Measurements from ENCODE around the gene PRSS2.
"Not testable (repeated sequence)": the region's sequence is repeated elsewhere in the genome, so short reads cannot be mapped to it uniquely, and the experiment has no call there.

Gene PRSS2

DNA sequence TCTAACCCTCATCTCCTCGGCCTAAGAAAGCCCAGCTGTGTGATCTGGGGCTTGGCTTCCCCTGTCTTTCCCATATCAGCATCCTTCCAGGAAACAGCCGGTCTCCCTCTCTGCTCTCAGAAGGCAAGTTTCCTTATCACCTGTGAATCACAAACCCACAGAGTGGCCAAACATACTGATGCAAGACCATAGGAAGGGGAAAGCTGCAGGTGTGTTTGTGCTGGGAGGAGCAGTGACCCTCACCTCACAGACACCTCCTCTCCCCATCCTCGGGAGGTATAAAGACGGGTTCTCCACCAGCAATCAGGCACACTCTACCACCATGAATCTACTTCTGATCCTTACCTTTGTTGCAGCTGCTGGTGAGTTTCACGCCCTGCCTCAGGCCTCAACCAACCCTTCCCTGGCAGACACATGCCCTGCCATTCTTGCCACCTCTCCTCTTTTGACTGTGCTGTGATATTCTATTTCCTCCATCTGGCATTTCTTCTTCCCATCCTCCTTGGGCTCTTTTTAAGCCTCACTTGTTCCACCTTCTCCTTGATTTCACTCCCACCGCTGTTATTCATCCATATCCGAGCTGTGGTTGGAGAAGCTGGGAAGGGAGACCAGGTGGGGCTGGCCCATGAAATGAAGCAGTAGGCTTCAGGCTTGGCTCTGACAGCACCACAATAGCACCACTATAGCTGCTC, at the start of gene PRSS2:
PRSS2 (plus strand) TSS at position 310 of the 692 bp plus-strand sequence; CDS start at position 323, 13 bp downstream.
- peaks cover 0 to 8% of the 10 kb centered on the region in 2 donors for H3K27me3 ChIP-seq (ENCODE audit: control insufficient read depth in 1 of 2, insufficient read depth in 2 of 2, low read length in 2 of 2)
- no peak within 1 kb of the TSS for H3K27ac ChIP-seq (ENCODE audit: low read length)
- no peak within 1 kb of the TSS for H3K9ac ChIP-seq (ENCODE audit: low read length in 2 of 2)

DNA sequence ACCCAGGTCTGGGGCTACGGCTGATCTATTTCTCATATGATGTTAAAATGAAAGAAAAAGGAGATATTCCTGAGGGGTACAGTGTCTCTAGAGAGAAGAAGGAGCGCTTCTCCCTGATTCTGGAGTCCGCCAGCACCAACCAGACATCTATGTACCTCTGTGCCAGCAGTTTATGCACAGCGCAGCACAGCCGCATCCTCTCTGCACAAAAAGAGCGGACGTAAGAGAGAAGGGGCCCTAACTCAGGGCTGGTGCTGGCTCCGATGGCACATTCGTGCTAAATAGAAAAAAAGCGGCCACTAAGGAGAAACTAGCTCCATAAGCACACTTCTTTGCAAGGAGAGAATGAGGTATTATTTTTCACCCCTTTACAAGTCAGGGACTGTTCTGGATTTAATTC, 49.8 kb upstream of the PRSS2 start:
- peaks cover 0 to 3% of the 10 kb centered on the region in 2 donors for H3K9me3 ChIP-seq (ENCODE audit: control insufficient read depth in 2 of 2, low read length in 2 of 2)
- H3K36me3 ChIP-seq (ENCODE audit: control insufficient read depth in 2 of 2, insufficient read depth in 2 of 2, low read length in 2 of 2), result no peaks in the 10 kb centered on the region
- no peaks in the 10 kb centered on the region for H3K4me1 ChIP-seq (ENCODE audit: control insufficient read depth, insufficient read depth, low read length)
- H3K27me3 ChIP-seq (ENCODE audit: control insufficient read depth in 1 of 2, insufficient read depth in 2 of 2, low read length in 2 of 2), result peaks cover 0 to 2% of the 10 kb centered on the region in 2 donors
- no peak overlapping the region for H3K4me3 ChIP-seq (ENCODE audit: low read length in 2 of 2)
- H3K9ac ChIP-seq (ENCODE audit: low read length in 2 of 2), result no peak overlapping the region
- H3K27ac ChIP-seq (ENCODE audit: low read length), result no peak overlapping the region

More for the DNA sequence above, at the start of gene PRSS2:
- Histone ChIP-seq H3K4me1 (ENCODE audit: control insufficient read depth, insufficient read depth, low read length) (no peaks in the 10 kb centered on the region), H3K9me3 (ENCODE audit: control insufficient read depth in 2 of 2, low read length in 2 of 2) (no peaks in the 10 kb centered on the region), H3K36me3 (ENCODE audit: control insufficient read depth in 2 of 2, insufficient read depth in 2 of 2, low read length in 2 of 2) (no peaks in the 10 kb centered on the region), H3K4me3 (ENCODE audit: low read length in 2 of 2) (no peak within 1 kb of the TSS)

- H3K9ac ChIP-seq (ENCODE audit: low read length in 2 of 2), result no peak overlapping the region
- no peaks in the 10 kb centered on the region for H3K36me3 ChIP-seq (ENCODE audit: control insufficient read depth in 2 of 2, insufficient read depth in 2 of 2, low read length in 2 of 2)
- H3K4me1 ChIP-seq (ENCODE audit: control insufficient read depth, insufficient read depth, low read length), result no peaks in the 10 kb centered on the region
- H3K4me3 ChIP-seq (ENCODE audit: low read length in 2 of 2), result no peak overlapping the region
- peaks cover 0 to 2% of the 10 kb centered on the region in 2 donors for H3K27me3 ChIP-seq (ENCODE audit: control insufficient read depth in 1 of 2, insufficient read depth in 2 of 2, low read length in 2 of 2)
- H3K27ac ChIP-seq (ENCODE audit: low read length), result no peak overlapping the region
- peaks cover 0 to 3% of the 10 kb centered on the region in 2 donors for H3K9me3 ChIP-seq (ENCODE audit: control insufficient read depth in 2 of 2, low read length in 2 of 2)
These were observed 48.4 kb upstream of the PRSS2 start for GRCh38 chr7:142722248-142722794.

DNA sequence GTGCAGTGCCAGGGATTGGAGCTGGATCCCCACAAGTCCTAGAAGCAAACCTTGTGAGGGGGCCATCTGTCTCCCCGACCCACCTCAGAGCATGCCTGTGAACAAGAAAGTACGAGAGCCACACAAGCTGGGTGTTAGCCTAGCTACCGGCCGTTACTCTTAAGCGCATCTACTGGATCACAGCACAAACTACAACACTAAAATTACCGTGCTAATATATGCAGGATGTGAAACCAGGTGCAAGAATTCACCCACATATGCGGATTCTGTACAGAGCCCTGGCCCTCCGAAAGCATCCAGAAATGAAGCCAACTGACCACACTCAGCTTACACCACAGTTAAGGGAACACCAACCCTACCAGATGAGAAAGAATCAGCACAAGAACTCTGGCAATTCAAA, 37.5 kb upstream of the PRSS2 start:
- Histone ChIP-seq H3K27me3 (ENCODE audit: control insufficient read depth in 1 of 2, insufficient read depth in 2 of 2, low read length in 2 of 2) (no peaks in the 10 kb centered on the region), H3K27ac (ENCODE audit: low read length) (no peak overlapping the region), H3K4me3 (ENCODE audit: low read length in 2 of 2) (no peak overlapping the region), H3K9me3 (ENCODE audit: control insufficient read depth in 2 of 2, low read length in 2 of 2) (peaks cover 0 to 3% of the 10 kb centered on the region in 2 donors), H3K4me1 (ENCODE audit: control insufficient read depth, insufficient read depth, low read length) (no peaks in the 10 kb centered on the region), H3K9ac (ENCODE audit: low read length in 2 of 2) (no peak overlapping the region), H3K36me3 (ENCODE audit: control insufficient read depth in 2 of 2, insufficient read depth in 2 of 2, low read length in 2 of 2) (no peaks in the 10 kb centered on the region)

DNA sequence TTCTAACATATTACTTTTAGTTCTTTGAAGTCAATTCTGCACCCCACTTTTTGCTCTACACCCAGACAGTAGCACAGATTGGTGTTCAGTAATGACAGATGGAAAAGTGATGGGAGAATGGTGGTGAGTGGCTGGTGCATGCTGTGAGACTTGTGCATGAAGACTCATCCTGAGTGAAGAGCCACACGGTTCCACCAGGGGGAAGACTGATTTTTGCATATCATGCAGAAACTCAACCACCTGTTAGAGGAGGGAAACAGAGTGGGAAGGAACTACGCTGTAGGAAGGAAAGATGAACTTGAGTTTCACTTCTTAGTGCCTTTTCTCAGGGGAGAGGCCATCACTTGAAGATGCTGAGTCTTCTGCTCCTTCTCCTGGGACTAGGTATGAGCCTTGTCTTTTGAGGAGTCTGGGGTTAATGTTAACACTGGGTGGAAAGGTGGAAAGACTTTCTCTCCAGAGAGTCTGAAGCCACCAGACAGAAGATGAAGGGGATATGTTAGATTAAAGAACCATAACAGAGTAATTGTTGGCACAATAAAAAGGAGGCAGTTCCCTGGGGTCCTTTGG, 30.8 kb upstream of the PRSS2 start:
- Histone ChIP-seq H3K4me1 (ENCODE audit: control insufficient read depth, insufficient read depth, low read length) (no peaks in the 10 kb centered on the region), H3K9ac (ENCODE audit: low read length in 2 of 2) (no peak overlapping the region), H3K4me3 (ENCODE audit: low read length in 2 of 2) (no peak overlapping the region), H3K9me3 (ENCODE audit: control insufficient read depth in 2 of 2, low read length in 2 of 2) (no peaks in the 10 kb centered on the region), H3K36me3 (ENCODE audit: control insufficient read depth in 2 of 2, insufficient read depth in 2 of 2, low read length in 2 of 2) (no peaks in the 10 kb centered on the region), H3K27ac (ENCODE audit: low read length) (no peak overlapping the region), H3K27me3 (ENCODE audit: control insufficient read depth in 1 of 2, insufficient read depth in 2 of 2, low read length in 2 of 2) (no peaks in the 10 kb centered on the region)

DNA sequence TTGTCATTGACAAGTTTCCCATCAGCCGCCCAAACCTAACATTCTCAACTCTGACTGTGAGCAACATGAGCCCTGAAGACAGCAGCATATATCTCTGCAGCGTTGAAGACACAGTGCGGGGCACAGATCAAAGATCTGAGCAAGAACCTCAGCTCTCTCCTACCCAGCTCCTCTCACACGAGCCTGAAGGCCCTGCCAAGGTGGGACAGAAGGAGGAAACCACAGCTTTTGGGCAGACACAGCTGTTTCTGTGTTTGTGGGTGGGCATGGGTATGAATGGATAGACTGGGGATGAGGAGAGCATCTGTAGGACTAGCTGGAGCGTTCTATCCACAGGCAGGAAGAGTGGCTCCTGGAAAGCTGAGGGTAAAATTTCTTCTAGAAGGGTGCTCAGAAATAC, 30.0 kb upstream of the PRSS2 start:
- H3K4me1 ChIP-seq (ENCODE audit: control insufficient read depth, insufficient read depth, low read length), result no peaks in the 10 kb centered on the region
- H3K4me3 ChIP-seq (ENCODE audit: low read length in 2 of 2), result no peak overlapping the region
- no peaks in the 10 kb centered on the region for H3K9me3 ChIP-seq (ENCODE audit: control insufficient read depth in 2 of 2, low read length in 2 of 2)
- no peaks in the 10 kb centered on the region for H3K36me3 ChIP-seq (ENCODE audit: control insufficient read depth in 2 of 2, insufficient read depth in 2 of 2, low read length in 2 of 2)
- no peaks in the 10 kb centered on the region for H3K27me3 ChIP-seq (ENCODE audit: control insufficient read depth in 1 of 2, insufficient read depth in 2 of 2, low read length in 2 of 2)
- H3K9ac ChIP-seq (ENCODE audit: low read length in 2 of 2), result no peak overlapping the region
- H3K27ac ChIP-seq (ENCODE audit: low read length), result no peak overlapping the region

GRCh38 chr7:142741932-142742331, 28.8 kb upstream of the PRSS2 start:
- H3K27me3 ChIP-seq (ENCODE audit: control insufficient read depth in 1 of 2, insufficient read depth in 2 of 2, low read length in 2 of 2); H3K9me3 ChIP-seq (ENCODE audit: control insufficient read depth in 2 of 2, low read length in 2 of 2); H3K36me3 ChIP-seq (ENCODE audit: control insufficient read depth in 2 of 2, insufficient read depth in 2 of 2, low read length in 2 of 2); H3K4me1 ChIP-seq (ENCODE audit: control insufficient read depth, insufficient read depth, low read length); H3K27ac ChIP-seq (ENCODE audit: low read length); H3K9ac ChIP-seq (ENCODE audit: low read length in 2 of 2); H3K4me3 ChIP-seq (ENCODE audit: low read length in 2 of 2): not testable (repeated sequence)

- H3K27me3 ChIP-seq (ENCODE audit: control insufficient read depth in 1 of 2, insufficient read depth in 2 of 2, low read length in 2 of 2), result peaks cover 0 to under 1% of the 10 kb centered on the region in 2 donors
- no peaks in the 10 kb centered on the region for H3K36me3 ChIP-seq (ENCODE audit: control insufficient read depth in 2 of 2, insufficient read depth in 2 of 2, low read length in 2 of 2)
- H3K4me1 ChIP-seq (ENCODE audit: control insufficient read depth, insufficient read depth, low read length), result no peaks in the 10 kb centered on the region
- H3K4me3 ChIP-seq (ENCODE audit: low read length in 2 of 2), result no peak overlapping the region
- H3K9me3 ChIP-seq (ENCODE audit: control insufficient read depth in 2 of 2, low read length in 2 of 2), result no peaks in the 10 kb centered on the region
- no peak overlapping the region for H3K9ac ChIP-seq (ENCODE audit: low read length in 2 of 2)
- no peak overlapping the region for H3K27ac ChIP-seq (ENCODE audit: low read length)
These were observed 25.6 kb upstream of the PRSS2 start for GRCh38 chr7:142745091-142745635.

DNA sequence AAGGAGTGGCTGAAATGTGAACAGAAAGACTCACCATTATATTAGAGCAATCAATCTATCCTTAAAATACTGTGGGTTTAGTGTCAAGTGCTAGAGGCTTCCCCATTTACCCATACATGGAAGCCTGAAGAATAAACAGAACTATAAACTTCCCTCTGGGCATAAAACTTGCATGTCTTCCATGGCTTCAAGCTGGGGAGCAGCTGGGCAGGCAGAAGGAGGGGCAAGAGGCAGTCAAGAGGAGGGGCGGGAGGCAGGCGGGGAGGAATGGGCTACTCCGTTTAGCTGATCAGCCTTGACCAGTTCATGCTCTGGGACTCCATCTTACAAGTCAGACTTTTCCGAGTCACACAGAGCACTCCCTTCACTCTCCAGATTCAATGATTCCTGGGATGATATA, 25.0 kb upstream of the PRSS2 start:
- Histone ChIP-seq H3K4me3 (ENCODE audit: low read length in 2 of 2) (no peak overlapping the region), H3K36me3 (ENCODE audit: control insufficient read depth in 2 of 2, insufficient read depth in 2 of 2, low read length in 2 of 2) (no peaks in the 10 kb centered on the region), H3K9me3 (ENCODE audit: control insufficient read depth in 2 of 2, low read length in 2 of 2) (no peaks in the 10 kb centered on the region), H3K27me3 (ENCODE audit: control insufficient read depth in 1 of 2, insufficient read depth in 2 of 2, low read length in 2 of 2) (peaks cover 0 to 2% of the 10 kb centered on the region in 2 donors), H3K4me1 (ENCODE audit: control insufficient read depth, insufficient read depth, low read length) (no peaks in the 10 kb centered on the region), H3K9ac (ENCODE audit: low read length in 2 of 2) (no peak overlapping the region), H3K27ac (ENCODE audit: low read length) (no peak overlapping the region)

DNA sequence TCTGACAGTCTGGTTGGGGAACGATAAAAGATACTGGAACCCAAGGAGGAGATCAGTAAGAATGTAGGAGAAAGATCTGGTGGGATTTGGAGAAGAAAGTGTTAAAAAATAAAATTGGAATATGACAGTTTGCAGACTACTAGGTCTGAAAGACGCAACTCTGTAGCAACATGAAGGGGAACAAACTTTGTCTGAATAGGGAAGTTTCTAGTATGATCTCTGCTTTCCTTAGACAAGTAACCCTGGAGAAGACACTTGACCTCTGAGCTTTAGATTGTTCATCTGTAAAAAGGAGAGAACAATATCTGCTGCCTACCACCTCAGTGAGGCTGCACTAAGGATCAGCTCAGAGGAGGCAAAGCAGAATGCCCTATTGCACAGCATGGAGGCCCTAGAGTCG, 24.5 kb upstream of the PRSS2 start:
- H3K27ac ChIP-seq (ENCODE audit: low read length), result no peak overlapping the region
- H3K9ac ChIP-seq (ENCODE audit: low read length in 2 of 2), result no peak overlapping the region
- H3K36me3 ChIP-seq (ENCODE audit: control insufficient read depth in 2 of 2, insufficient read depth in 2 of 2, low read length in 2 of 2), result no peaks in the 10 kb centered on the region
- no peaks in the 10 kb centered on the region for H3K9me3 ChIP-seq (ENCODE audit: control insufficient read depth in 2 of 2, low read length in 2 of 2)
- H3K4me1 ChIP-seq (ENCODE audit: control insufficient read depth, insufficient read depth, low read length), result no peaks in the 10 kb centered on the region
- peaks cover 0 to 2% of the 10 kb centered on the region in 2 donors for H3K27me3 ChIP-seq (ENCODE audit: control insufficient read depth in 1 of 2, insufficient read depth in 2 of 2, low read length in 2 of 2)
- H3K4me3 ChIP-seq (ENCODE audit: low read length in 2 of 2), result no peak overlapping the region

DNA sequence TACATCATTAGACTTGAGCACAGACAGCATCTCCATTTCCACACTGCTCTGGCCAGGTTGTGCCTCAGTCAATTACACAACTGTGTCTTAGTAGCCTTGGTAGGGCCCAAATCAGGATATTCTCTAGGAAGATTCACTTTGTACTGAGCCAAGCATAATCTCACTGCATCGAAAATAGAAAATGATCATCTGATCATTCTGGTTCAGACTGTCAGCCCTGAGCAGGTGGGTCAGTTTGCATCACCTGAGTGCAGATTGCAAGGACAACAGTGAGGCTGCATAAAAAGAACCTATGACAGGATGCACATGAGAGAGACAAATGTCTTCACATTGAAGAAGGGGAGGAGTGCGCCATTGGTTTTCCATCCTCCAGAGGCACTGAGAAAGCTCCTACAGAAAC, 22.4 kb upstream of the PRSS2 start:
- H3K9me3 ChIP-seq (ENCODE audit: control insufficient read depth in 2 of 2, low read length in 2 of 2); H3K4me3 ChIP-seq (ENCODE audit: low read length in 2 of 2); H3K36me3 ChIP-seq (ENCODE audit: control insufficient read depth in 2 of 2, insufficient read depth in 2 of 2, low read length in 2 of 2); H3K9ac ChIP-seq (ENCODE audit: low read length in 2 of 2); H3K27me3 ChIP-seq (ENCODE audit: control insufficient read depth in 1 of 2, insufficient read depth in 2 of 2, low read length in 2 of 2); H3K4me1 ChIP-seq (ENCODE audit: control insufficient read depth, insufficient read depth, low read length); H3K27ac ChIP-seq (ENCODE audit: low read length): not testable (repeated sequence)
